ENCODE measurements around the gene ZNF593.

The ZNF593 gene

GRCh38 chr1:26181586-26182382 is 12.1 kb downstream of the ZNF593 start:
- CTCF ChIA-PET, result interaction anchor here (1.0 kb wide), 1 partner anchor 52 kb away, joined by 3 read pairs; the partner anchor contains the start of gene CEP85

GRCh38 chr1:26182383-26182696 is 12.6 kb downstream of the ZNF593 start:
- POLR2A ChIA-PET, result interaction anchor here (1.6 kb wide), 1 partner anchor 12 kb away, joined by 5 read pairs; the partner anchor contains the start of gene ZNF593
- no peak for DNase-seq (ENCODE audit: extremely low spot score)
- TF ChIP-seq LEF1 (IDR thresholded peaks at IDR 0.05; ENCODE audit: borderline replicate concordance), result no peak
- TF ChIP-seq BHLHE40 (IDR thresholded peaks at IDR 0.05; ENCODE audit: borderline replicate concordance), result no peak
- no peak for TF ChIP-seq SUZ12 (IDR thresholded peaks at IDR 0.05)
- no peak for TF ChIP-seq HDGF (IDR thresholded peaks at IDR 0.05; ENCODE audit: borderline replicate concordance)
- no peak for TF ChIP-seq FOXA1 (IDR thresholded peaks at IDR 0.05)
- CTCF ChIA-PET, result no interaction called here

More at GRCh38 chr1:26181586-26182382, 12.1 kb downstream of the ZNF593 start:
- TF ChIP-seq BHLHE40 (IDR thresholded peaks at IDR 0.05; ENCODE audit: borderline replicate concordance), result no peak
- no peak for TF ChIP-seq ELF4 (IDR thresholded peaks at IDR 0.05)
- TF ChIP-seq FOXA1 (IDR thresholded peaks at IDR 0.05), result no peak
- TF ChIP-seq PKNOX1 (IDR thresholded peaks at IDR 0.05), result no peak
- TF ChIP-seq SP1 (IDR thresholded peaks at IDR 0.05), result no peak
- TF ChIP-seq ARNT (IDR thresholded peaks at IDR 0.05), result no peak
- no peak for TF ChIP-seq LEF1 (IDR thresholded peaks at IDR 0.05; ENCODE audit: borderline replicate concordance)
- TF ChIP-seq TARDBP (IDR thresholded peaks at IDR 0.05), result no peak
- no peak for TF ChIP-seq FOXM1 (IDR thresholded peaks at IDR 0.05; ENCODE audit: borderline replicate concordance)
- TF ChIP-seq SUZ12 (IDR thresholded peaks at IDR 0.05), result no peak
- no peak for TF ChIP-seq CTBP1 (IDR thresholded peaks at IDR 0.05; ENCODE audit: borderline replicate concordance)
- no peak for TF ChIP-seq NFRKB (IDR thresholded peaks at IDR 0.05)
- TF ChIP-seq FOXK2 (IDR thresholded peaks at IDR 0.05), result no peak
- no peak for TF ChIP-seq L3MBTL2 (conservative IDR thresholded peaks at IDR 0.05)
- TF ChIP-seq HDGF (IDR thresholded peaks at IDR 0.05; ENCODE audit: borderline replicate concordance), result no peak
- POLR2A ChIA-PET, result interaction anchor here (1.6 to 4.0 kb wide), 2 partner anchors 12 kb away, joined by 5 to 15 read pairs; partner anchors contain the start of gene ZNF593
- DNase-seq (ENCODE audit: extremely low spot score), result no peak

- no peak for DNase-seq (ENCODE audit: extremely low spot score)
- ChIA-PET POLR2A (no interaction called here), CTCF (no interaction called here)
- TF ChIP-seq FOXM1 (IDR thresholded peaks at IDR 0.05; ENCODE audit: borderline replicate concordance) (no peak), FOXA1 (IDR thresholded peaks at IDR 0.05) (no peak), SUZ12 (IDR thresholded peaks at IDR 0.05) (no peak), SP1 (IDR thresholded peaks at IDR 0.05) (no peak), CTBP1 (IDR thresholded peaks at IDR 0.05; ENCODE audit: borderline replicate concordance) (no peak), FOXK2 (IDR thresholded peaks at IDR 0.05) (no peak), ELF4 (IDR thresholded peaks at IDR 0.05) (no peak), HDGF (IDR thresholded peaks at IDR 0.05; ENCODE audit: borderline replicate concordance) (no peak), ZNF384 (IDR thresholded peaks at IDR 0.05) (no peak), L3MBTL2 (conservative IDR thresholded peaks at IDR 0.05) (no peak), ARNT (IDR thresholded peaks at IDR 0.05) (no peak), BHLHE40 (IDR thresholded peaks at IDR 0.05; ENCODE audit: borderline replicate concordance) (no peak), PKNOX1 (IDR thresholded peaks at IDR 0.05) (no peak), NFRKB (IDR thresholded peaks at IDR 0.05) (no peak), LEF1 (IDR thresholded peaks at IDR 0.05; ENCODE audit: borderline replicate concordance) (no peak), TARDBP (IDR thresholded peaks at IDR 0.05) (no peak)
These were observed 14.4 kb downstream of the ZNF593 start for GRCh38 chr1:26184086-26184485.

GRCh38 chr1:26184883-26185282 is 15.2 kb downstream of the ZNF593 start:
- CTCF ChIA-PET, result no interaction called here
- no peak for TF ChIP-seq ZNF384 (IDR thresholded peaks at IDR 0.05)
- TF ChIP-seq FOXM1 (IDR thresholded peaks at IDR 0.05; ENCODE audit: borderline replicate concordance), result no peak
- POLR2A ChIA-PET, result no interaction called here
- DNase-seq (ENCODE audit: extremely low spot score), result no peak

- POLR2A ChIA-PET, result interaction anchor here (0.6 to 1.1 kb wide), 2 partner anchors 16 to 46 kb away, joined by 3 read pairs; partner anchors contain the start of genes CEP85 and ZNF593OS
- TF ChIP-seq PKNOX1 (IDR thresholded peaks at IDR 0.05), result no peak
- no peak for TF ChIP-seq BHLHE40 (IDR thresholded peaks at IDR 0.05; ENCODE audit: borderline replicate concordance)
- TF ChIP-seq NFRKB (IDR thresholded peaks at IDR 0.05), result no peak
- TF ChIP-seq ZNF384 (IDR thresholded peaks at IDR 0.05), result no peak
- TF ChIP-seq HDGF (IDR thresholded peaks at IDR 0.05; ENCODE audit: borderline replicate concordance), result no peak
- no peak for TF ChIP-seq ARNT (IDR thresholded peaks at IDR 0.05)
- no peak for TF ChIP-seq FOXM1 (IDR thresholded peaks at IDR 0.05; ENCODE audit: borderline replicate concordance)
- TF ChIP-seq FOXK2 (IDR thresholded peaks at IDR 0.05), result no peak
- no peak for TF ChIP-seq ELF4 (IDR thresholded peaks at IDR 0.05)
- no peak for TF ChIP-seq FOXA1 (IDR thresholded peaks at IDR 0.05)
- no peak for TF ChIP-seq LEF1 (IDR thresholded peaks at IDR 0.05; ENCODE audit: borderline replicate concordance)
- no peak for TF ChIP-seq CTBP1 (IDR thresholded peaks at IDR 0.05; ENCODE audit: borderline replicate concordance)
- TF ChIP-seq L3MBTL2 (conservative IDR thresholded peaks at IDR 0.05), result no peak
- no peak for DNase-seq (ENCODE audit: extremely low spot score)
- CTCF ChIA-PET, result no interaction called here
These were observed 18.2 kb downstream of the ZNF593 start for GRCh38 chr1:26187882-26188281.

- CTCF ChIA-PET, result no interaction called here
- no peak for DNase-seq (ENCODE audit: extremely low spot score)
- TF ChIP-seq ELF4 (IDR thresholded peaks at IDR 0.05), result no peak
- no peak for TF ChIP-seq LEF1 (IDR thresholded peaks at IDR 0.05; ENCODE audit: borderline replicate concordance)
- TF ChIP-seq CTBP1 (IDR thresholded peaks at IDR 0.05; ENCODE audit: borderline replicate concordance), result no peak
- no peak for TF ChIP-seq SUZ12 (IDR thresholded peaks at IDR 0.05)
- no peak for TF ChIP-seq TARDBP (IDR thresholded peaks at IDR 0.05)
- TF ChIP-seq HDGF (IDR thresholded peaks at IDR 0.05; ENCODE audit: borderline replicate concordance), result no peak
- no peak for TF ChIP-seq ZNF384 (IDR thresholded peaks at IDR 0.05)
- no peak for TF ChIP-seq FOXM1 (IDR thresholded peaks at IDR 0.05; ENCODE audit: borderline replicate concordance)
- TF ChIP-seq ARNT (IDR thresholded peaks at IDR 0.05), result no peak
- no peak for TF ChIP-seq FOXK2 (IDR thresholded peaks at IDR 0.05)
- no peak for TF ChIP-seq PKNOX1 (IDR thresholded peaks at IDR 0.05)
- no peak for TF ChIP-seq FOXA1 (IDR thresholded peaks at IDR 0.05)
- no peak for TF ChIP-seq SP1 (IDR thresholded peaks at IDR 0.05)
- POLR2A ChIA-PET, result interaction anchor here (2.8 kb wide), 1 partner anchor 19 kb away, joined by 8 read pairs; the partner anchor contains the start of gene ZNF593
These were observed 18.8 kb downstream of the ZNF593 start for GRCh38 chr1:26188477-26188876.

All from HEK293T (cell line).